Osteoblast (primary cell): ENCODE measurements around the gene SPTLC3. TPM values are rescaled to one million over a fixed set of nuclear protein-coding genes. Genes with fewer than 3 reads are reported as not detected.

Experiments used
- DNase-seq: peaks from one replicate; pipeline ENCODE4 v3.0.0; 2011; ENCODE audit warnings: low spot score, mixed read lengths; ENCODE audit not compliant: insufficient read length; ENCODE audit errors: missing footprints
- H2AFZ ChIP-seq: 2 replicates; pipeline ENCODE4 v1.6.0; 2011; ENCODE audit warnings: mild to moderate bottlenecking, low read length
- H3K27ac ChIP-seq: 2 replicates; pipeline ENCODE4 v1.5.1; 2011; ENCODE audit warnings: mild to moderate bottlenecking, low read depth, low read length, moderate library complexity
- H3K27me3 ChIP-seq: 2 replicates; pipeline ENCODE4 v1.6.0; 2012; ENCODE audit warnings: mild to moderate bottlenecking, control low read depth, inconsistent platforms, low read length, moderate library complexity; ENCODE audit not compliant: insufficient read depth
- H3K36me3 ChIP-seq: 2 replicates; pipeline ENCODE4 v1.5.1; 2011; ENCODE audit warnings: mild to moderate bottlenecking, low read length, control low read depth, moderate library complexity; ENCODE audit not compliant: insufficient read depth
- H3K4me1 ChIP-seq: 2 replicates; pipeline ENCODE4 v1.5.1; 2011; ENCODE audit warnings: mild to moderate bottlenecking, low read length, control low read depth, moderate library complexity; ENCODE audit not compliant: insufficient read depth
- H3K4me2 ChIP-seq: 2 replicates; pipeline ENCODE4 v1.6.0; 2011; ENCODE audit warnings: mild to moderate bottlenecking, low read length; ENCODE audit not compliant: insufficient read depth
- H3K4me3 ChIP-seq: fragments of 200-600 bp; sonication (generic); 3 replicates; pipeline ENCODE4 v1.5.1; 2012; ENCODE audit warnings: mild to moderate bottlenecking, low read length, inconsistent platforms; ENCODE audit not compliant: insufficient read depth
- H3K79me2 ChIP-seq: 2 replicates; pipeline ENCODE4 v1.6.0; 2012; ENCODE audit warnings: mild to moderate bottlenecking, low read length, control low read depth, inconsistent platforms; ENCODE audit not compliant: insufficient read depth
- H3K9me3 ChIP-seq: 2 replicates; pipeline ENCODE4 v1.5.1; 2011; ENCODE audit warnings: low read depth, low read length, control low read depth
- H4K20me1 ChIP-seq: 2 replicates; pipeline ENCODE4 v1.6.0; 2012; ENCODE audit warnings: mild to moderate bottlenecking, low read length, control low read depth; ENCODE audit not compliant: insufficient read depth
- CTCF ChIP-seq: IDR thresholded peaks from 2 replicates; pipeline ENCODE4 v1.5.1; 2011; ENCODE audit warnings: mild to moderate bottlenecking, low read depth, low read length, moderate library complexity; ENCODE audit errors: extremely low read depth
- total RNA-seq: library from RNA; depleted of rRNA; stranded (reverse); fragments of >200 nt; gene quantifications from 2 replicates; pipeline ENCODE4 v1.2.3, GENCODE V29; 2012

SPTLC3 gene
- total RNA-seq, 1 donor: 14.8 TPM

GRCh38 chr20:13031751-13032150, 23.0 kb downstream of the SPTLC3 start:
- no peak for DNase-seq
- Histone ChIP-seq H3K4me1 (peaks cover 32% of the 10 kb centered on the region), H3K9me3 (no peaks in the 10 kb centered on the region), H3K27ac (no peak overlapping the region), H2AFZ (no peak overlapping the region), H4K20me1 (no peaks in the 10 kb centered on the region), H3K4me2 (no peak overlapping the region), H3K36me3 (no peaks in the 10 kb centered on the region), H3K4me3 (no peak overlapping the region), H3K27me3 (no peaks in the 10 kb centered on the region), H3K79me2 (peaks cover 4% of the 10 kb centered on the region)
- TF ChIP-seq CTCF: no peak

- H3K9me3 ChIP-seq: no peaks in the 10 kb centered on the region
- no peaks in the 10 kb centered on the region for H3K36me3 ChIP-seq
- no peaks in the 10 kb centered on the region for H3K27me3 ChIP-seq
- no peaks in the 10 kb centered on the region for H4K20me1 ChIP-seq
- no peak overlapping the region for H3K27ac ChIP-seq
- H3K79me2 ChIP-seq: peaks cover 6% of the 10 kb centered on the region
- TF ChIP-seq CTCF: no peak
- H2AFZ ChIP-seq: no peak overlapping the region
- no peak for DNase-seq
- H3K4me1 ChIP-seq: peaks cover 22% of the 10 kb centered on the region
- H3K4me3 ChIP-seq: no peak overlapping the region
- no peak overlapping the region for H3K4me2 ChIP-seq
Measured at GRCh38 chr20:13034115-13034514, 25.3 kb downstream of the SPTLC3 start.

GRCh38 chr20:13034936-13035335, 26.2 kb downstream of the SPTLC3 start:
- Histone ChIP-seq H3K4me2 (no peak overlapping the region), H3K79me2 (peaks cover 8% of the 10 kb centered on the region), H4K20me1 (no peaks in the 10 kb centered on the region), H3K36me3 (no peaks in the 10 kb centered on the region), H3K27ac (no peak overlapping the region), H3K4me3 (no peak overlapping the region), H3K4me1 (peaks cover 14% of the 10 kb centered on the region), H2AFZ (no peak overlapping the region), H3K9me3 (no peaks in the 10 kb centered on the region), H3K27me3 (no peaks in the 10 kb centered on the region)
- no peak for TF ChIP-seq CTCF
- no peak for DNase-seq

GRCh38 chr20:13035399-13036152, 26.8 kb downstream of the SPTLC3 start:
- Histone ChIP-seq H3K9me3 (no peaks in the 10 kb centered on the region), H3K79me2 (peaks cover 8% of the 10 kb centered on the region), H4K20me1 (no peaks in the 10 kb centered on the region), H3K4me1 (peaks cover 7% of the 10 kb centered on the region), H3K4me2 (no peak overlapping the region), H2AFZ (no peak overlapping the region), H3K27ac (no peak overlapping the region), H3K27me3 (no peaks in the 10 kb centered on the region), H3K4me3 (no peak overlapping the region), H3K36me3 (no peaks in the 10 kb centered on the region)
- no peak for DNase-seq
- TF ChIP-seq CTCF: no peak
